Measurements from ENCODE around the gene SP100.
"Not testable (repeated sequence)": the region's sequence is repeated elsewhere in the genome, so short reads cannot be mapped to it uniquely, and the experiment has no call there.

SP100 gene

DNA sequence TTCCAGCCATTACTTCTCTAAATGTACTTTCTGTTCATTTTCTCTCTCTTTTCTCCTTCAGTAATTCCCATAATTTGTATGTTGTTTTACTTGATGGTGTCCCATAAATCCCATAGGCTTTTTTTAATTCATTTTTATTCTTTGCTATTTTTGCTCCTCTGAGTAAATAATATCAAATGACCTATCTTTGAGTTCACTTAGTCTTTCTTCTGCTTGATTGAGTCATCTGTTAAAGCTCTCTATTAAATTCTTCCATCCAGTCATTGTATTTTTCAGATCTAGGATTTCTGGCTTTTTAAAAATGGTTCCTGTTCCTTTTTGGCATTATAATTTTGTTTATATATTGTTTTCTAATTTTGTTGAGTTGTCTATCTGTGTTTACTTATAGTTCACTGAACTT is 13.5 kb downstream of the SP100 start:
- H3K9me3 ChIP-seq (ENCODE audit: low read depth, low read length), result no peaks in the 10 kb centered on the region
- no peak for DNase-seq (ENCODE audit: low read depth, low spot score)
- no peak overlapping the region for H3K27ac ChIP-seq
- no peak for TF ChIP-seq FOXP2 (optimal IDR thresholded peaks at IDR 0.05; ENCODE audit: control extremely low read depth, extremely low read length, insufficient read depth)
- no peak for TF ChIP-seq POLR2AphosphoS5 (IDR thresholded peaks at IDR 0.05; ENCODE audit: borderline replicate concordance, low read depth, low read length)
- no peak for TF ChIP-seq EZH2 (IDR thresholded peaks at IDR 0.05)
- no peaks in the 10 kb centered on the region for H3K36me3 ChIP-seq (ENCODE audit: insufficient read depth, low read length)
- H3K9ac ChIP-seq (ENCODE audit: insufficient read length), result no peak overlapping the region
- H3K4me3 ChIP-seq, result no peak overlapping the region

GRCh38 chr2:230430957-230431910 is 15.2 kb downstream of the SP100 start:
- Histone ChIP-seq H3K4me3 (no peak overlapping the region), H3K9me3 (ENCODE audit: low read depth, low read length) (no peaks in the 10 kb centered on the region), H3K36me3 (ENCODE audit: insufficient read depth, low read length) (no peaks in the 10 kb centered on the region), H3K9ac (ENCODE audit: insufficient read length) (no peak overlapping the region), H3K27ac (no peak overlapping the region)
- no peak for DNase-seq (ENCODE audit: low read depth, low spot score)
- TF ChIP-seq FOXP2 (optimal IDR thresholded peaks at IDR 0.05; ENCODE audit: control extremely low read depth, extremely low read length, insufficient read depth), result no peak
- no peak for TF ChIP-seq EZH2 (IDR thresholded peaks at IDR 0.05)
- TF ChIP-seq POLR2AphosphoS5 (IDR thresholded peaks at IDR 0.05; ENCODE audit: borderline replicate concordance, low read depth, low read length), result no peak

GRCh38 chr2:230434677-230435324 is 18.8 kb downstream of the SP100 start:
- Histone ChIP-seq H3K9ac (ENCODE audit: insufficient read length) (no peak overlapping the region), H3K27ac (no peak overlapping the region), H3K4me3 (no peak overlapping the region), H3K36me3 (ENCODE audit: insufficient read depth, low read length) (no peaks in the 10 kb centered on the region), H3K9me3 (ENCODE audit: low read depth, low read length) (no peaks in the 10 kb centered on the region)
- DNase-seq (ENCODE audit: low read depth, low spot score), result no peak
- no peak for TF ChIP-seq FOXP2 (optimal IDR thresholded peaks at IDR 0.05; ENCODE audit: control extremely low read depth, extremely low read length, insufficient read depth)
- no peak for TF ChIP-seq EZH2 (IDR thresholded peaks at IDR 0.05)
- no peak for TF ChIP-seq POLR2AphosphoS5 (IDR thresholded peaks at IDR 0.05; ENCODE audit: borderline replicate concordance, low read depth, low read length)

GRCh38 chr2:230435431-230435830 is 19.4 kb downstream of the SP100 start:
- Histone ChIP-seq H3K27ac (no peak overlapping the region), H3K4me3 (no peak overlapping the region), H3K9me3 (ENCODE audit: low read depth, low read length) (no peaks in the 10 kb centered on the region), H3K9ac (ENCODE audit: insufficient read length) (no peak overlapping the region), H3K36me3 (ENCODE audit: insufficient read depth, low read length) (no peaks in the 10 kb centered on the region)
- TF ChIP-seq POLR2AphosphoS5 (IDR thresholded peaks at IDR 0.05; ENCODE audit: borderline replicate concordance, low read depth, low read length) (no peak), FOXP2 (optimal IDR thresholded peaks at IDR 0.05; ENCODE audit: control extremely low read depth, extremely low read length, insufficient read depth) (no peak), EZH2 (IDR thresholded peaks at IDR 0.05) (no peak)
- DNase-seq (ENCODE audit: low read depth, low spot score), result no peak

DNA sequence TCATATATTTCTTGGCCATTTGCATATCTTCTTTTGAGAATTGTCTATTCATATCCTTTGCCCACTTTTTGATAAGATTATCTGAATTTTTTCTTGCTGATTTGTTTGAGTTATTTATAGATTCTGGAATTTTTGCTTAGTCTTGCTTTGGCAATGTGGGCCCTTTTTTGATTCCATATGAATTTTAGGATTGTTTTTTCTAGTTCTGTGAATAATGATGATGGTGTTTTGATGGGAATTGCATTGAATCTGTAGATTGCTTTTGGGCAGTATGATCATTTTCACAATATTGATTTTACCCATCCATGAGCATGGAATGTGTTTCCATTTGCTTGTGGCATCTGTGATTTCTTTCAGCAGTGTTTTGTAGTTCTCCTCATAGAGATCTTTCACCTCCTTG is 23.1 kb downstream of the SP100 start:
- H3K27ac ChIP-seq; DNase-seq (ENCODE audit: low read depth, low spot score); H3K36me3 ChIP-seq (ENCODE audit: insufficient read depth, low read length); H3K9me3 ChIP-seq (ENCODE audit: low read depth, low read length); H3K4me3 ChIP-seq; H3K9ac ChIP-seq (ENCODE audit: insufficient read length): not testable (repeated sequence)

GRCh38 chr2:230439590-230439989 is 23.6 kb downstream of the SP100 start:
- H3K36me3 ChIP-seq (ENCODE audit: insufficient read depth, low read length), result no peaks in the 10 kb centered on the region
- DNase-seq (ENCODE audit: low read depth, low spot score), result no peak
- H3K4me3 ChIP-seq, result no peak overlapping the region
- H3K27ac ChIP-seq, result no peak overlapping the region
- H3K9ac ChIP-seq (ENCODE audit: insufficient read length), result no peak overlapping the region
- TF ChIP-seq EZH2 (IDR thresholded peaks at IDR 0.05), result no peak
- no peak for TF ChIP-seq FOXP2 (optimal IDR thresholded peaks at IDR 0.05; ENCODE audit: control extremely low read depth, extremely low read length, insufficient read depth)
- TF ChIP-seq POLR2AphosphoS5 (IDR thresholded peaks at IDR 0.05; ENCODE audit: borderline replicate concordance, low read depth, low read length), result no peak
- no peaks in the 10 kb centered on the region for H3K9me3 ChIP-seq (ENCODE audit: low read depth, low read length)

GRCh38 chr2:230441227-230441897 is 25.4 kb downstream of the SP100 start:
- DNase-seq (ENCODE audit: low read depth, low spot score), result no peak
- H3K9ac ChIP-seq (ENCODE audit: insufficient read length), result no peak overlapping the region
- H3K4me3 ChIP-seq, result no peak overlapping the region
- no peaks in the 10 kb centered on the region for H3K9me3 ChIP-seq (ENCODE audit: low read depth, low read length)
- H3K36me3 ChIP-seq (ENCODE audit: insufficient read depth, low read length), result no peaks in the 10 kb centered on the region
- no peak overlapping the region for H3K27ac ChIP-seq
- TF ChIP-seq POLR2AphosphoS5 (IDR thresholded peaks at IDR 0.05; ENCODE audit: borderline replicate concordance, low read depth, low read length), result no peak
- no peak for TF ChIP-seq EZH2 (IDR thresholded peaks at IDR 0.05)
- no peak for TF ChIP-seq FOXP2 (optimal IDR thresholded peaks at IDR 0.05; ENCODE audit: control extremely low read depth, extremely low read length, insufficient read depth)

DNA sequence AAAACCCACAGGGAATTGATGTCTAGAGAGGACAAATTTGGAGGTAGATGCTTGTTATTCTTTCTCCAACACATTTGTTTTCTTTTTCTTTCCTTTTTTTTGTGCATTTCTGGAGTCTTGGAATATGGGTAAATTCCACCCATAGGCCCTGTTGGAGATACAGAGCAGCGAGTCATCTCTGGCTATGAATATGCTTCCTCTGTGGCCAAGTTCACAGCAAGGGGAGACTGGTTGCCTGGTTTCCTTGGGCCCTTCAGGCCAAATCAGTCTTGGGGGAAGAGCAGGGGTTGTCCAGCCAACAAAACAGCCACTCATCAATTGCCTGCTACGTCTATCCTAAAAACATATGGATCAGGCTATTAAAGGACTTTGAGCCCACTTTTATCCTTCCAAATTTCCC is 27.5 kb downstream of the SP100 start:
- H3K9me3 ChIP-seq (ENCODE audit: low read depth, low read length), result no peaks in the 10 kb centered on the region

More for the DNA sequence above, 27.5 kb downstream of the SP100 start:
- TF ChIP-seq EZH2 (IDR thresholded peaks at IDR 0.05) (no peak), FOXP2 (optimal IDR thresholded peaks at IDR 0.05; ENCODE audit: control extremely low read depth, extremely low read length, insufficient read depth) (no peak), POLR2AphosphoS5 (IDR thresholded peaks at IDR 0.05; ENCODE audit: borderline replicate concordance, low read depth, low read length) (no peak)
- no peak overlapping the region for H3K9ac ChIP-seq (ENCODE audit: insufficient read length)
- no peak for DNase-seq (ENCODE audit: low read depth, low spot score)
- H3K36me3 ChIP-seq (ENCODE audit: insufficient read depth, low read length), result no peaks in the 10 kb centered on the region
- H3K4me3 ChIP-seq, result no peak overlapping the region
- H3K27ac ChIP-seq, result no peak overlapping the region

Measured in SK-N-MC (cell line).